A549 (cell line): ENCODE results near the gene BAK1. TPM values are rescaled to one million over a fixed set of nuclear protein-coding genes. Genes with fewer than 3 reads are reported as not detected.
"Not testable (repeated sequence)": the region's sequence is repeated elsewhere in the genome, so short reads cannot be mapped to it uniquely, and the experiment has no call there.

Experiments
- ATAC-seq, 2 experiments: fragments of 200-7000 bp in 1 of 2; fragments of >200 bp in 1 of 2; cut with Nextera tagmentation in 1 of 2; cut with Tn5 transposase in 1 of 2; 3 replicates each; pipeline versions ENCODE4 v1.8.0 to v1.9.1; 2018 to 2020; ENCODE audit warnings: mild to moderate bottlenecking in 1 of 2, moderate library complexity in 1 of 2
- CTCF ChIA-PET: fragments of 300-600 bp; sonication (Branson Sonifier 250); formaldehyde crosslinking; extraction: SDS; loops from one replicate; lab custom pipeline; 2021; ENCODE audit warnings: antibody characterized with exemption, inconsistent platforms; lab: Yijun Ruan, JAX
- POLR2A ChIA-PET: fragments of 350-600 bp; formaldehyde crosslinking; extraction: SDS; loops from one replicate; lab custom pipeline; 2021; ENCODE audit warnings: antibody characterized with exemption, inconsistent platforms; lab: Yijun Ruan, JAX
- DNase-seq, 2 experiments: peaks; one replicate each; pipeline versions ENCODE4 v3.0.0 to v3.0.0-alpha.2; 2011 to 2016; ENCODE audit warnings: low read depth in 1 of 2, low spot score in 1 of 2
- FAIRE-seq: peaks from 2 replicates; lab custom pipeline; 2011; peaks lifted over from hg19 to GRCh38; lab: Jason Lieb, UNC
- H3K27ac ChIP-seq, 2 experiments: fragments of >200 bp; sonication (Bioruptor Twin); formaldehyde crosslinking; 3 replicates each; pipeline ENCODE4 v1.5.1; 2016 to 2017
- H3K4me1 ChIP-seq: fragments of >200 bp; sonication (Bioruptor Twin); formaldehyde crosslinking; 3 replicates; pipeline ENCODE4 v1.6.1; 2016
- H3K4me2 ChIP-seq: fragments of >200 bp; sonication (Bioruptor Twin); formaldehyde crosslinking; 3 replicates; pipeline ENCODE4 v1.6.1; 2016
- H3K4me3 ChIP-seq: fragments of >200 bp; sonication (Bioruptor Twin); formaldehyde crosslinking; 3 replicates; pipeline ENCODE4 v1.5.1; 2016
- H3K9me3 ChIP-seq: fragments of >200 bp; sonication (Bioruptor Twin); formaldehyde crosslinking; 3 replicates; pipeline ENCODE4 v1.6.1; 2016
- BHLHE40 ChIP-seq: IDR thresholded peaks from 2 replicates; pipeline ENCODE4 v1.6.1; 2012; ENCODE audit warnings: low read depth, low read length, inconsistent platforms
- CBX8 ChIP-seq: fragments of 200-600 bp; sonication (generic); IDR thresholded peaks from 2 replicates; pipeline ENCODE4 v1.6.1; 2016
- CEBPB ChIP-seq, 2 experiments: fragments of >200 bp in 1 of 2; sonication (Bioruptor Twin) in 1 of 2; formaldehyde crosslinking in 1 of 2; IDR thresholded peaks; 2 replicates each; pipeline ENCODE4 v1.6.1; 2012 to 2016
- CHD2 ChIP-seq: fragments of 150-350 bp; IDR thresholded peaks from 2 replicates; pipeline ENCODE4 v1.6.1; 2014; ENCODE audit warnings: low read length; ENCODE audit not compliant: partially characterized antibody
- EP300 ChIP-seq, 2 experiments: fragments of >200 bp; sonication (Bioruptor Twin); formaldehyde crosslinking; IDR thresholded peaks; 2 replicates in 1 of 2; 3 replicates in 1 of 2; pipeline ENCODE4 v1.6.1; 2016 to 2017
- ESRRA ChIP-seq: fragments of 150-350 bp; IDR thresholded peaks from 2 replicates; pipeline ENCODE4 v1.6.1; 2014; ENCODE audit warnings: mild to moderate bottlenecking, low read length, borderline replicate concordance
- FOSB ChIP-seq: fragments of 250-450 bp; sonication (Bioruptor Pico); IDR thresholded peaks from 2 replicates; pipeline ENCODE4 v1.5.0; 2020; ENCODE audit warnings: mild to moderate bottlenecking, moderate library complexity
- GATA3 ChIP-seq: IDR thresholded peaks from 2 replicates; pipeline ENCODE4 v1.6.1; 2012; ENCODE audit warnings: borderline replicate concordance
- HOXB5 ChIP-seq: fragments of 250-450 bp; sonication (Bioruptor Pico); IDR thresholded peaks from 2 replicates; pipeline ENCODE4 v1.5.0; 2020; ENCODE audit warnings: mild to moderate bottlenecking, moderate library complexity
- JUN ChIP-seq, 2 experiments: fragments of >200 bp; sonication (Bioruptor Twin); formaldehyde crosslinking; IDR thresholded peaks; 2 replicates in 1 of 2; 3 replicates in 1 of 2; pipeline ENCODE4 v1.6.1; 2016 to 2017
- MAFK ChIP-seq: fragments of 450-650 bp; IDR thresholded peaks from 2 replicates; pipeline ENCODE4 v1.6.1; 2014; ENCODE audit not compliant: partially characterized antibody
- MAZ ChIP-seq: fragments of 150-350 bp; IDR thresholded peaks from 2 replicates; pipeline ENCODE4 v1.6.1; 2014; ENCODE audit warnings: antibody characterized with exemption, low read depth, low read length, borderline replicate concordance
- NPAS2 ChIP-seq: fragments of 250-450 bp; sonication (Bioruptor Pico); IDR thresholded peaks from 2 replicates; pipeline ENCODE4 v1.8.0; 2022; ENCODE audit warnings: mild to moderate bottlenecking, moderate library complexity, borderline replicate concordance
- NR3C1 ChIP-seq: fragments of >200 bp; sonication (Bioruptor Twin); formaldehyde crosslinking; IDR thresholded peaks from 3 replicates; pipeline ENCODE4 v1.6.1; 2017
- POLR2AphosphoS2 ChIP-seq: conservative IDR thresholded peaks from 2 replicates; pipeline ENCODE4 v1.6.1; 2012; ENCODE audit warnings: low read length, improper control_type of control experiment, inconsistent platforms
- RCOR1 ChIP-seq: fragments of 150-350 bp; IDR thresholded peaks from 2 replicates; pipeline ENCODE4 v1.6.1; 2014; ENCODE audit warnings: antibody characterized with exemption, low read length, low read depth
- TFCP2L1 ChIP-seq: fragments of 250-450 bp; sonication (Bioruptor Pico); IDR thresholded peaks from 2 replicates; pipeline ENCODE4 v1.5.0; 2021; ENCODE audit warnings: mild to moderate bottlenecking
- ZNF302 ChIP-seq: fragments of 250-450 bp; sonication (Bioruptor Pico); IDR thresholded peaks from 2 replicates; pipeline ENCODE4 v1.9.0; 2021; ENCODE audit warnings: inconsistent platforms, mild to moderate bottlenecking, moderate library complexity
- WGBS: methylation state at CpG from one replicate; pipeline ENCODE4 v1.1.6; 2017; ENCODE audit errors: missing lambda C conversion rate; 5-methylcytosine and 5-hydroxymethylcytosine counted together
- polyA plus RNA-seq, 4 experiments: library from polyadenylated mRNA; depleted of rRNA in 3 of 4; stranded (reverse); fragments of >200 nt; fragmentation: RNase III in 1 of 4; extraction: RNeasy Plus Mini Kit Qiagen cat#74134 plus additional on column Dnase treatment in 1 of 4; gene quantifications; 2 replicates in 3 of 4; 3 replicates in 1 of 4; pipeline ENCODE4 v1.2.3, GENCODE V29; 2011 to 2017
- TF ChIP-seq, protein P1 (sequence below): IDR thresholded peaks from 2 replicates; pipeline ENCODE4 v1.6.1; 2012

The BAK1 gene
- polyA plus RNA-seq, 2 of the 4 experiments (the other 2 are of a cell fraction) = 11.9 to 19.0 TPM

DNA sequence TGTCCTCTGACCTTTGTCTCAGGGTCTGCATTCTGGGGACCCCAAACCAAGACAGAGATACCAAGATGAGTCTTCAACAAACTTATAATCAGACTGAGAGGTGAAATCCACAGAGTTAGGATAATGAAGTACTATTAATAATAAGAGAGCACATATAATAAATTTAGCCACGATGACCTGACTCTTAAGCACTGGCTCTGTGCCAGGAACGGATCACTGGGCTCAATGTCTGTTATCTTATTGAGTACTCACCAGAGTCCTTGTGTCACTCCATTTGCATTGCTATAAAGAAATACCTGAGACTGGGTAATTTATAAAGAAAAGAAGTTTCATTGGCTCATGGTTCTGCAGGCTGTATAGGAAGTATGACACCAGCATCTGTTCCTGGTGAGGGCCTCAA, 22.1 kb upstream of the BAK1 start:
- no peak for DNase-seq
- Histone ChIP-seq H3K27ac (no peak overlapping the region), H3K4me2 (no peak overlapping the region), H3K9me3 (no peaks in the 10 kb centered on the region), H3K4me3 (no peak overlapping the region), H3K4me1 (peaks cover 28% of the 10 kb centered on the region)
- ChIA-PET CTCF (interaction anchor here (0.7 to 1.2 kb wide), 2 partner anchors 12 to 15 kb away, joined by 3 to 4 read pairs; no protein-coding TSS in a partner anchor), POLR2A (interaction anchor here (0.7 kb wide), 1 partner anchor 218 kb away, joined by 3 read pairs; no protein-coding TSS in a partner anchor)
- 38% methylated on average over 2 of the region's 2 CpGs for WGBS
- no peak for TF ChIP-seq RCOR1
- no peak for TF ChIP-seq NR3C1
- FAIRE-seq = no peak
- no peak for ATAC-seq

DNA sequence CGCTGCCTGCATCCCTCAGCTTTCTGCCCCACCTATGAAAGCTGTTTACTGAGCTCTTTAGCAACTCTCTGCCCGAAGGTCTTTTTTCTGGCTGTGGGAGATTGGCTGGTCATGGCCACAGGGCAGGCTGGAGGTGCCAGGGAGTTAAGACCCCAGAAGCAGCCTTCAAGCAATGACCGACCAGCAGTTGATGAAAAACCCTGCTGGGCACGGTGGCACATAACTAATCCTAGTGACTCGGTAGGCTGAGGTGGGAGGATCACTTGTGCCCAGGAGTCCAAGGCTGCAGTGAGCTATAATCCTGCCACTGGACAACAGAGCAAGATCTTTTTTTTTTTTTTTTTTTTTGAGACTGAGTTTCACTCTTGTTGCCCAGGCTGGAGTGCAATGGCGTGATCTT, 20.7 kb upstream of the BAK1 start:
- peak overlapping the region in 1 of 2 experiments; percentile 71; a peak in 3 of 6 replicates for H3K27ac ChIP-seq

DNA sequence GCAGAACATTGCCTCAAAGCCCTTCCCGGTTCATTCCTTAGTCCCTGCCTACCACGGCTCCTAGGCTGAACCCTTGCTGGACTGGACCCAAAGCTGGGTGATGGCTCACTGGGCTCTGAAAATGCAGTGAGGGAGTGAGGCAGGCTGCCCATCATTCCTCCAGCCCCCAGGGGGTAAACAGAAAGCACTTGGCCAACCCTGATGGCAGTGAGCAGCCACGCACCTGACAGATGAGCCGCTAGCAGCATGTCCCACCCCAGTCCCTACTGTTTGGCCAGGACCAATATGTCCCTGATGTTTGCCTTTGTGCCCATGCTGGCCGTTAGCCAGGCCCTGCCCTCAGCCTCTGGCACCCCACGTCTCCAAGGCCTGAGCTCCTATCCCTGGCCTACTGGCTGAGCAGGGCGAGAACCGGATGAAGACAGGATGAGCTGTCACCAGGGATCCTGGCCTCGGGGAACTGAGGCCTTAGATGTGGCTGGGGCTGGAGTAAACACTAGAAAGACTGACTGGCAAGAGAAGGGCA, 19.4 kb upstream of the BAK1 start:
- Histone ChIP-seq H3K4me1 (peaks cover 23% of the 10 kb centered on the region), H3K9me3 (no peaks in the 10 kb centered on the region), H3K4me3 (no peak overlapping the region), H3K27ac (peak overlapping the region; percentile 65 to 71), H3K4me2 (peak overlapping the region; percentile 62)
- ChIA-PET POLR2A (interaction anchor here (1.2 kb wide), 1 partner anchor 21 kb away, joined by 3 read pairs; the partner anchor contains the start of gene ITPR3), CTCF (interaction anchor here (0.9 to 2.7 kb wide), 6 partner anchors 9 to 101 kb away, joined by 3 to 10 read pairs (median 5); no protein-coding TSS in a partner anchor)
- FAIRE-seq (no peak), ATAC-seq (peak; percentile 71 to 75), DNase-seq (peak in 1 of 2 experiments; percentile 20)
- TF ChIP-seq RCOR1 = no peak
- TF ChIP-seq NPAS2 (CRISPR knock-in tag) = no peak
- TF ChIP-seq CHD2 = no peak
- 0 out of 5 replicates have a peak, but pooled peaks of 1 of the 2 experiments have one; percentile 19 for TF ChIP-seq JUN (IDR thresholded peaks at IDR 0.05)
- TF ChIP-seq, protein P1, sequence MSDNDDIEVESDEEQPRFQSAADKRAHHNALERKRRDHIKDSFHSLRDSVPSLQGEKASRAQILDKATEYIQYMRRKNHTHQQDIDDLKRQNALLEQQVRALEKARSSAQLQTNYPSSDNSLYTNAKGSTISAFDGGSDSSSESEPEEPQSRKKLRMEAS = 0 out of 2 replicates have a peak, but pooled peaks have one; percentile 20
- 25% methylated on average over 5 of the region's 9 CpGs for WGBS

More for the DNA sequence above, 20.7 kb upstream of the BAK1 start:
- CTCF ChIA-PET = interaction anchor here (1.2 to 2.7 kb wide), 4 partner anchors 14 to 100 kb away, joined by 3 to 10 read pairs (median 4); no protein-coding TSS in a partner anchor
- no peaks in the 10 kb centered on the region for H3K9me3 ChIP-seq
- no peak for ATAC-seq
- H3K4me1 ChIP-seq = peaks cover 22% of the 10 kb centered on the region
- H3K4me2 ChIP-seq = no peak overlapping the region
- TF ChIP-seq RCOR1 (no peak), CBX8 (no peak), HOXB5 (CRISPR knock-in tag) (no peak)
- TF ChIP-seq, all 56 proteins: peak for 0
- no peak for DNase-seq
- FAIRE-seq = no peak
- 85% methylated on average over 5 of the region's 6 CpGs for WGBS
- POLR2A ChIA-PET = interaction anchor here (1.2 kb wide), 1 partner anchor 20 kb away, joined by 3 read pairs; the partner anchor contains the start of gene ITPR3
- H3K4me3 ChIP-seq = no peak overlapping the region

DNA sequence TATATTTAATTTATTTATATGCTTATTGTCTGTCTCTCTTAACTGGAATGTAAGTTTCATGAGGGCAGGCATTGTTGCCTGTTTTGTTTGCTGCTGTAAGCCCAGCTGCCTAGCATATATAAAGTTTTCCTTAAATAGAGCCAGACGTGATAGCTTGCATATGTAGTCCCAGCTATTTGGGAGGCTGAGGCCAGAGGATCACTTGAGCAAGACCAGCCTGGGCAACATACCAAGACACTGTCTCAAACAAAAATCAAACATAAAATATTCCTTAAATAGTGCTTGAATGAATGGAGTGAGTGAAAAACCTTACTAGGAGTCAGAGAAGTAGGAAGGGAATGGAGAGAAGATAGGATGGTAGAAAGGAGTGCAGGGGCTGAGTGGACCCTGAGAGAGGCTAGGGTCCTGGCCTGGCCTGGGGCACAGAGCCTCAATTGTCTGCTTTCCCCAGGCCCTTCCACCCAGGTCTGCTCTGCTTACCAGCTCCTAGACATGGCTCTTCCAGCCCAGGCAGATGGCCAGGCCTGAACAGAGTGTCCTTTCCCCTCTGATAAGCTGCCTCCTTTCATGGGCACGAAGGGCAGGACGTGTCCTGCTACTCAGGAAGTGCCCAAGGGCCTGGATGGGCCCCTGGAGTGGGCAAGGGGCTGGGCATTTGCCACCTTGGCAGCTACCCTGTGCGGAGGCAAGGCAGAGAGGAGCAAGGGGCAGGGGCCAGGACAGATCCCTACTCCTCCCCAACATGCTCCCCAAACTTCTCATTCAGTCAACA, 17.7 kb upstream of the BAK1 start:
- H3K4me1 ChIP-seq = peaks cover 23% of the 10 kb centered on the region
- no peaks in the 10 kb centered on the region for H3K9me3 ChIP-seq
- no peak for ATAC-seq
- CTCF ChIA-PET = interaction anchor here (0.6 to 2.7 kb wide), 5 partner anchors 8 to 121 kb away, joined by 3 to 18 read pairs (median 4); no protein-coding TSS in a partner anchor
- H3K4me2 ChIP-seq = no peak overlapping the region
- TF ChIP-seq GATA3 = no peak
- TF ChIP-seq FOSB (CRISPR knock-in tag) = no peak
- TF ChIP-seq BHLHE40 = no peak
- no peak for TF ChIP-seq CEBPB (IDR thresholded peaks at IDR 0.05)
- no peak for TF ChIP-seq EP300 (IDR thresholded peaks at IDR 0.05)
- TF ChIP-seq ZNF302 (CRISPR knock-in tag) = no peak
- no peak for TF ChIP-seq CHD2
- no peak for TF ChIP-seq ESRRA
- no peak for TF ChIP-seq MAZ
- no peak for TF ChIP-seq POLR2AphosphoS2
- TF ChIP-seq MAFK = no peak
- no peak for TF ChIP-seq TFCP2L1 (CRISPR knock-in tag)
- TF ChIP-seq, all 56 proteins: peak for 0
- DNase-seq (no peak), FAIRE-seq (no peak)
- Histone ChIP-seq H3K27ac (peak overlapping the region; percentile 18 to 71; a peak in 4 of 6 replicates), H3K4me3 (no peak overlapping the region)
- POLR2A ChIA-PET = no interaction called here
- 93% methylated on average over 4 of the region's 4 CpGs for WGBS

DNA sequence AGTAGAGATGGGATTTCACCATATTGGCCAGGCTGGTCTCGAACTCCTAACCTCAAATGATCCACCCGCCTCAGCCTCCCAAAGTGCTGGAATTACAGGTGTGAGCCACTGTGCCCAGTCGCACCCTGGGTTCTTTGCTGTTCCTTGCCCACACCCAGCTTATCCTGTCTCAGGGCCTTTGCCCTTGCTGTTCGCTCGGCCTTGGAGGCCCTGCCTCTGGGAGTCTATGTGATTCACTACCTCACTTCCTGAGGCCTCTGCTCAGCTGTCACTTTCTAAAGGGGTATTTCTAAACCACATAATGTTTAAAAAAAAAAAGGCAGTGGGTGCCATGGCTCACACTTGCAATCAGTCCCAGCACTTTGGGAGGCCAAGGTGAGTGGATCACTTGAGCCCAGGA, 16.8 kb upstream of the BAK1 start:
- DNase-seq, FAIRE-seq, H3K9me3 ChIP-seq, H3K4me3 ChIP-seq, POLR2A ChIA-PET, ATAC-seq, H3K27ac ChIP-seq, H3K4me2 ChIP-seq: not testable (repeated sequence)
- H3K4me1 ChIP-seq = peaks cover 23% of the 10 kb centered on the region
- CTCF ChIA-PET = interaction anchor here (0.6 to 2.9 kb wide), 4 partner anchors 11 to 120 kb away, joined by 3 to 18 read pairs (median 8); no protein-coding TSS in a partner anchor
- WGBS = 100% methylated on average over 5 of the region's 5 CpGs
